ENCODE measurements around the gene LCE2B. TPM values are rescaled to one million over a fixed set of nuclear protein-coding genes. Genes with fewer than 3 reads are reported as not detected.
A peak's percentile ranks its signal among the peaks of the same experiment; 100 is the strongest.

The LCE2B gene
- total RNA-seq, 1 experiment from 2014 or later, result not detected

- CTCF ChIA-PET, result interaction anchor here (0.5 to 14.4 kb wide), 4 partner anchors 9 to 288 kb away, joined by 3 to 253 read pairs (median 68); no protein-coding TSS in a partner anchor
- no TSS peak for BruUV-seq (replicated peaks)
- no peak for DNase-seq (ENCODE audit: unreplicated experiment)
- H3K9me3 Mint-ChIP-seq (ENCODE audit: unreplicated experiment), result no peaks in the 10 kb centered on the region
- intact Hi-C loops (cut with micrococcal nuclease), result no loop called here
- H3K27ac Mint-ChIP-seq (ENCODE audit: low read depth, unreplicated experiment), result no peak overlapping the region
- no peaks in the 10 kb centered on the region for H3K36me3 Mint-ChIP-seq (ENCODE audit: insufficient read depth, unreplicated experiment)
- POLR2A ChIA-PET, result no interaction called here
- H3K27me3 Mint-ChIP-seq (ENCODE audit: insufficient read depth, unreplicated experiment), result no peaks in the 10 kb centered on the region
- peaks cover 6% of the 10 kb centered on the region for H3K4me1 Mint-ChIP-seq (ENCODE audit: insufficient read depth, unreplicated experiment)
- H3K4me3 Mint-ChIP-seq (ENCODE audit: unreplicated experiment), result no peak overlapping the region
- TF ChIP-seq, protein P1, sequence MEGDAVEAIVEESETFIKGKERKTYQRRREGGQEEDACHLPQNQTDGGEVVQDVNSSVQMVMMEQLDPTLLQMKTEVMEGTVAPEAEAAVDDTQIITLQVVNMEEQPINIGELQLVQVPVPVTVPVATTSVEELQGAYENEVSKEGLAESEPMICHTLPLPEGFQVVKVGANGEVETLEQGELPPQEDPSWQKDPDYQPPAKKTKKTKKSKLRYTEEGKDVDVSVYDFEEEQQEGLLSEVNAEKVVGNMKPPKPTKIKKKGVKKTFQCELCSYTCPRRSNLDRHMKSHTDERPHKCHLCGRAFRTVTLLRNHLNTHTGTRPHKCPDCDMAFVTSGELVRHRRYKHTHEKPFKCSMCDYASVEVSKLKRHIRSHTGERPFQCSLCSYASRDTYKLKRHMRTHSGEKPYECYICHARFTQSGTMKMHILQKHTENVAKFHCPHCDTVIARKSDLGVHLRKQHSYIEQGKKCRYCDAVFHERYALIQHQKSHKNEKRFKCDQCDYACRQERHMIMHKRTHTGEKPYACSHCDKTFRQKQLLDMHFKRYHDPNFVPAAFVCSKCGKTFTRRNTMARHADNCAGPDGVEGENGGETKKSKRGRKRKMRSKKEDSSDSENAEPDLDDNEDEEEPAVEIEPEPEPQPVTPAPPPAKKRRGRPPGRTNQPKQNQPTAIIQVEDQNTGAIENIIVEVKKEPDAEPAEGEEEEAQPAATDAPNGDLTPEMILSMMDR (IDR thresholded peaks at IDR 0.05; ENCODE audit: unreplicated experiment), result no peak
Observed at GRCh38 chr1:152646656-152647055, 39.3 kb upstream of the LCE2B start.

DNA sequence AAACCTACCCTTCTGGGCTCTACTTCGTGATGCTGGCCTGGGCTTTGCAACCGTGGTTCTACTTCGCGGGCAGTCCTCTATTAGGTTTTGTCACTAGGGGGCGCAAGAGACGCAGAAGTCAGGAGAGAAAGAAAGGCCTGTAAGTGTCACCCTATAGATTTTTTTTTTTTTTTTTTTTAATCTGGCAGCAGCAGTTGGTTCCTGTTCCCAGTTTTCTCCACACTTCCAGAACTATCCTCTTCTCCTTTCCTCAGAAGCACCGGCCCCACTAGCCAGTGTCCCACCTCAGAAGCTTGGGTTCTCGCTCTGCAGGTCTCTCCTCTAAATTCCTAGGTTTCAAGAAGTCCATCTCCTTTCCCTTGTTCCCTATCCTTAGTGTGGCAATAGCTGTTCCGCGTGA, 31.8 kb upstream of the LCE2B start:
- Mint-ChIP-seq H3K4me3 (ENCODE audit: unreplicated experiment) (no peak overlapping the region), H3K27me3 (ENCODE audit: insufficient read depth, unreplicated experiment) (no peaks in the 10 kb centered on the region), H3K36me3 (ENCODE audit: insufficient read depth, unreplicated experiment) (no peaks in the 10 kb centered on the region), H3K9me3 (ENCODE audit: unreplicated experiment) (no peaks in the 10 kb centered on the region), H3K27ac (ENCODE audit: low read depth, unreplicated experiment) (no peak overlapping the region), H3K4me1 (ENCODE audit: insufficient read depth, unreplicated experiment) (no peaks in the 10 kb centered on the region)
- intact Hi-C loops (cut with micrococcal nuclease), result loop anchor here (1.0 to 10.0 kb wide), 8 partner anchors 81 to 569 kb away; partner anchors contain the start of gene SPRR1B
- TF ChIP-seq, protein P1 (IDR thresholded peaks at IDR 0.05; ENCODE audit: unreplicated experiment), result peak; percentile 87
- peak; percentile 91 for DNase-seq (ENCODE audit: unreplicated experiment)
- POLR2A ChIA-PET, result interaction anchor here (0.6 to 2.2 kb wide), 10 partner anchors 9 to 520 kb away, joined by 3 to 7 read pairs (median 4); no protein-coding TSS in a partner anchor
- no TSS peak for BruUV-seq (replicated peaks)
- CTCF ChIA-PET, result interaction anchor here (0.6 to 14.4 kb wide), 100 partner anchors 11 to 999 kb away, joined by 3 to 253 read pairs (median 4); partner anchors contain the start of genes IVL, KPRP, LCE2D and LCE3A

GRCh38 chr1:152656459-152656858, 29.5 kb upstream of the LCE2B start:
- Mint-ChIP-seq H3K9me3 (ENCODE audit: unreplicated experiment) (no peaks in the 10 kb centered on the region), H3K27me3 (ENCODE audit: insufficient read depth, unreplicated experiment) (no peaks in the 10 kb centered on the region), H3K27ac (ENCODE audit: low read depth, unreplicated experiment) (no peak overlapping the region), H3K4me1 (ENCODE audit: insufficient read depth, unreplicated experiment) (no peaks in the 10 kb centered on the region), H3K4me3 (ENCODE audit: unreplicated experiment) (no peak overlapping the region), H3K36me3 (ENCODE audit: insufficient read depth, unreplicated experiment) (no peaks in the 10 kb centered on the region)
- TF ChIP-seq, protein P1 (IDR thresholded peaks at IDR 0.05; ENCODE audit: unreplicated experiment), result no peak
- BruUV-seq (replicated peaks), result no TSS peak
- no peak for DNase-seq (ENCODE audit: unreplicated experiment)
- intact Hi-C loops (cut with micrococcal nuclease), result loop anchor here (10.0 kb wide), 2 partner anchors 162 to 378 kb away; partner anchors contain the start of gene SPRR1B
- ChIA-PET POLR2A (interaction anchor here (0.5 to 1.6 kb wide), 5 partner anchors 21 to 214 kb away, joined by 3 to 5 read pairs (median 3); partner anchors contain the start of gene KPRP), CTCF (interaction anchor here (0.5 to 14.4 kb wide), 19 partner anchors 9 to 566 kb away, joined by 3 to 253 read pairs (median 4); partner anchors contain the start of genes KPRP and LCE2D)

- no peak overlapping the region for H3K4me3 Mint-ChIP-seq (ENCODE audit: unreplicated experiment)
- POLR2A ChIA-PET, result interaction anchor here (0.6 to 1.6 kb wide), 3 partner anchors 20 to 100 kb away, joined by 3 to 5 read pairs (median 4); partner anchors contain the start of gene KPRP
- intact Hi-C loops (cut with micrococcal nuclease), result loop anchor here (10.0 kb wide), 2 partner anchors 163 to 377 kb away; partner anchors contain the start of gene SPRR1B
- H3K4me1 Mint-ChIP-seq (ENCODE audit: insufficient read depth, unreplicated experiment), result no peaks in the 10 kb centered on the region
- no peaks in the 10 kb centered on the region for H3K9me3 Mint-ChIP-seq (ENCODE audit: unreplicated experiment)
- no peak for DNase-seq (ENCODE audit: unreplicated experiment)
- TF ChIP-seq, protein P1 (IDR thresholded peaks at IDR 0.05; ENCODE audit: unreplicated experiment), result no peak
- H3K27me3 Mint-ChIP-seq (ENCODE audit: insufficient read depth, unreplicated experiment), result no peaks in the 10 kb centered on the region
- BruUV-seq (replicated peaks), result no TSS peak
- no peaks in the 10 kb centered on the region for H3K36me3 Mint-ChIP-seq (ENCODE audit: insufficient read depth, unreplicated experiment)
- no peak overlapping the region for H3K27ac Mint-ChIP-seq (ENCODE audit: low read depth, unreplicated experiment)
- CTCF ChIA-PET, result interaction anchor here (0.7 to 14.4 kb wide), 10 partner anchors 9 to 563 kb away, joined by 3 to 253 read pairs (median 4); no protein-coding TSS in a partner anchor
Observed at GRCh38 chr1:152657677-152658076, 28.2 kb upstream of the LCE2B start.

All from MCF 10A (cell line).